Nucleus accumbens (tissue), 56 donors: ENCODE results near the gene ZFP64.
"Not testable (repeated sequence)": the region's sequence is repeated elsewhere in the genome, so short reads cannot be mapped to it uniquely, and the experiment has no call there.

Source experiments
- DNase-seq, 56 donors: peaks; one replicate each; lab custom pipeline; 2025; lab: John Stamatoyannopoulos, UW

ZFP64 gene

DNA sequence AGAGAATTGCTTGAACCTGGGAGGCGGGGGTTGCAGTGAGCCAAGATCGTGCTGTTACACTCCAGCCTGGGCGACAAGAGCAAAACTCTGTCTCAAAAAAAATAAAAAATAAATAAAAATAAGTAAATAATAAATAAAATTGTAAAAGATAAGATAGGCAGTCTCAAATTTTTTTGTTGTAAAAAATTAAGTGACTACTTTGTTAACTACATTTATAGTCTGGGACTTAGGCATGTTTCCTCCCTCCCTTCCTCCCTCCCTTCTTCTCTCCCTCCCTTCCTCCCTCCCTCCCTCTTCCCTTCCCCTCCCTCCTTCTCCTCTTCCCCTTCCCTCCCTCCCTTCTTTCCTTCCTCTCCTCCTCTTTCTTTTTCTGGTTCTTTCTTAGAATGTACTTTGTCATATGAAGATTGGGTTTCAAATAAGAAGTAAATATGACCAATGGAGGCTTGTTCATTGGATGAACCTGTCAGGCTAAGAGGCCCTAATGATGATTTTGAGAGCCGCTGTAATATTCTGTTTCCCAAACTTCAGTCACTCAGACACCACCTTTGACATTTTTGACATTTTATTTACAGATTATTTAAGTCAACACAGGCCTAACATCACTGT is 24.2 kb downstream of the ZFP64 start:
- no peak for DNase-seq

DNA sequence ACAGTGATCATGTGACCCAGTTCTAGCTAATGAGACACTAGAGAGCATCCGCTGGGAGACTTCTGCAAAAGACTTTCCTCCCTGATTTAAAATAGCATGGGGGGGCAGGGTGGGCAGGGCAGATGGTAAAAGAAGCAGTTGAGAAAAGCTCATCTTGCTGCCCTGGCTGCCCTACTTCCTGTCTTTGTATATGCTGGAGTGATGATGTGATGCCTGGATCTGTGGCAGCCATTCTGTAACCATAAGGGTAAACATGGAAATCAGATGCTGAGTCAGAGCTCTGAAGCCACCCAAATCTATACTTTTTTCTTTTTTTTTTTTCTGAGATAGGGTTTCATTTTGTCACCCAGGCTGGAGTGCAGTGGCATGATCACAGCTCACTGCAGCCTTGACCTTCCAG is 25.4 kb downstream of the ZFP64 start:
- no peak for DNase-seq

DNA sequence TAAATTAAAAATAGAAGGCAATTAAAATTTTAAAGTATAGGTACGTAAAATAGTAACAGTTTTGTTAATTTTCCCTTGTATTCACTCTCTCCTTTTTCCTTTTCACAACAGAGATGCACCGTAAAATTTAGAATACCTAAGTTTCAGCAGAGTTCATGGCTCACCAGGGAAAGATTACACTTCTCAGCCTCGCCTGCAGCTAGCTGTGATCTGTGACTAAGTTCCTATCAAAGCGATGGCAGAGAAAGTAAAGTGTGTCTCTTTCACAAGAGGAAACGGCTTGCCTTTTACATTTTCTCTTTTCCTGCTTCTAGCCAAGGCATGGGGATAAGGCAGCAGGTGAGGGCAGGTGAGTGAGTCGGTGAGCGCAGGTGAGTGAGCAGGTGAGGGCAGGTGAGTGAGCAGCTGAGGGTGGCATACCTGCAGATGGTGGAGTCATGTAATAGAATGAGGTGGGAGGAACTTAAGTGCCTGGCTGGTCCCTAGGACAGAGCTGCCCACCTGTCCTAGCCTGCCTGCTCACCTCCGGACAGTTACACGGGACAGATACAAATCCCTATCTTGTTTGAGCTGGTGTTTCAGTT is 30.9 kb downstream of the ZFP64 start:
- DNase-seq, result no peak

DNA sequence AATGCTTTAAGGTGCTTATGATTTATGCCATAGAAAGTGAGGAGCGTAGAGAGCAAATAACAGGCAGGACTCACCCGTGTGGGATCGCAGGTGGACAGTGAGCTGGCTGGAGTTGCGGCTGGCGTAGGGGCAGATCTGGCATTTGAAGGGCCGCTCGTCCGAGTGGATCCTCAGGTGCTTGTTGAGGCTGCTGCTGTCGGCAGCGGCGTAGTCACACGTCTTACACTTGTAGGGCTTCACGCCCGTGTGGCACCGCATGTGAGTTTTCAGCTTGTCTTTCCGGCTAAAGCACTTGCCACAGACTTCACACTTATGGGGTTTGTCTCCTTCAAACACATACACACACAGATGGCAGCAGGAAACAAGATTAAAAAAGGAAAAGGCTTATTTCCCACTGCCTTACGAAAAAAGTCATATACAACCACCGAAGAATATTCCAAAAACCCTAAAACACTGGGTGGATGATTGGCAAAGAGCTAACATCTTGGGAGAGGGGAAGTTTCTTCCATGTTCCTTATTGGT is 31.5 kb downstream of the ZFP64 start:
- DNase-seq, result no peak

DNA sequence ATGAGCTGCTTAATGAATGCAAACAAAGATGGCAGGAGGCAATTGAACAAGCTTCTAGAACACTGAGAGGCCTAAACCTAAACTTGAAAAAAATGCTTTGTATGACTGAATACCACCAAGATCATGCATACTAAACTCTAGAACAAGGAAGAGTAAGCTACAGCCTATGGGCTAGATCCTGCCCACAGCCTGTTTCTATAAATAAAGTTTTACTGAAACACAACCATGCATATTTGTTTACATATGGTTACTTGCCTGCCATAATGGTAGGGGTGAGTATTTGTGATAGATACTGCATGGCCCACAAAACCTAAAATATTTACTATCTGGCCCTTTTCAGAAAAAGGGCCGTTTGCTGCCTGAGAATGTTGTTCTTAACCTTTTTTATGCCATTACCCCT is 37.0 kb downstream of the ZFP64 start:
- no peak for DNase-seq

DNA sequence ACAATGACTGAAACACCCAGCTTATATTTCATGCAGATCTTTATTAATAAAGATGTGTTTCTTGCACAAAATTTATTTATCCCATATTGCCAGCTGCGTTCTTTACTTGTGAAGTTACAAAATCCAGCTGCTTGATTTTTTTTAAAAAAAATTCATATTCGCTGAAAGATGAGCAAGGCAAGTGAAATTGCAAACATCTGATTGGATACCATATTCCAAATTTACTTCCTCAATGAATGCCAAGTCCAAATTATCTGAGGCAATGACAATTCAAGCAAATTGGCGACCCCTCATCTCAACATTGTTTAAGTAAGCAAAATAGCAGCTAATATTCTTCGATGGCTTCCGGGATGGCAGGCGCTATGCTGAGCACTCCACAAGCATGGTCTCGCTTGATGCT is 37.7 kb downstream of the ZFP64 start:
- no peak for DNase-seq

DNA sequence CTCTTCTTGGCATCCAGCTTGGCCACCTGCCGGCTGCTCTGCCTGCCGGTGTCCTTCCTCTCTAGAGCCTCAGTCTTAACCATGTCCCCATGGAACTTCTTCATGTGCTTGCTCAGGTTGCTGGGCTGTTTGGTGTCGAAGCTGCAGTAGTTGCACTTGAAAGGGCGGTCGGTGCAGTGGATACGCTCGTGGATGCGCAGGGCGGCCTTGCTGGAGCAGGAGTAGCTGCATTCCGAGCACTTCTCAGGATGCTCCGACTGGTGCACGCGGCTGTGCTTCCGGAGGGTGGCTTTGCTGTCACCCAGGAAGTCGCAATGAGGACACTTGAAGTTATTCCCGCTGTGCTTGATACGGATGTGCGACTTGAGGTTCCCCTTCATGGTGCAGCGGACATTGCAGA is 38.7 kb downstream of the ZFP64 start:
- no peak for DNase-seq

DNA sequence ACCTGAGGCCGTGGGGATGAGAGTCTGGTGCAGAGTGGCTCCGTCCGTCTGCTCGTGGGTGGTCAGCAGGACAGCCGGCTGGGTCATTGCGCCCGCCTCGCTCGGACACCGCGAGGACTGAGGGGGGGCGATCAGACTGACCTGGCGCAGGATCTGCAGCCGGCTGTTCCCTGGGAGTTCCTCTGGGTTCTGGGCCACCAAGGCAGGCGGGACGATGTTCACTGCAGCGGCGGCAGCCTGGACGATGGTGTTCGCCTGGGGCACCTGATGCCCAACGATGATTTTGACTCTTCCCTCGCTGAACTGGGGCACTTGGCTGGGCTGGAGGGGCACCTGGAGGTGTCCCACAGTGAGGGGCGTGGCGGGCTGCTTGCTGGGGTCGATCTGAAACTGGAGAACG is 39.2 kb downstream of the ZFP64 start:
- no peak for DNase-seq

DNA sequence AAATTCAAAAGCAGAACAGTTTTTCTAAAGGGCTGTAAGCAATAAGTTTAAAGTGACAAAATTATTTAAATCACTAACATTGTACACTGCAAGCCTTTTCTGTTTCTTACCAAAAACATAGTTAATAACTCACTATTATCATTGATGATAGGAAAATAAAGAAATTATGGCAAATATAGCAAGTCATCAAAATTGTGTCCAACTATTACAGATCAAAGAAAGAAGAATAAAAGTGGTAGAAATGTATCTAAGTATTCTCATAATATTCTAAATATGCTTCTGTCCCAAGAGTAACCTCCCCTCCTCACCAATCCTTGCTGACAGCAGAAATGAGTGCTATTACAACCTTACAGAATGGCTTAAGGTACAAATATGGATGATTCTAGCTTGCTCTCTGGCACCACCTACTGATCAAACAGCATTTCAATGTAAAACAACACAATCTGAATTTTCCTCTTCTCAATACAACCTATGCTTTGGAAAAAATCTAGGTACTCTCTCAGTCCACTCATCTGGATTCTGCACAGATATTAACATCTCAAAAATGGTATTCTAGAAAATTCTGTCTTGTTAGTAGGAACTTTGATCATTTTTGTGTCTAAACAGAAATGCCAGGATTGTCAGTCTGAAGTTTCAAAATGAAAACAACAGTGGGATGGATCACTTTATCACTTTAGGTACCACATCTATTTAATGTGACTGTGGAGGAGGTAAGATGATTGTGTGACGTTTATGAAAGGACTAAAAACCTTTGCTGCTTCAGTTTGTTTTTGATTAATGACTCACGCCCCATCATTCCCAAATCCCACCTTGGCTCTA is 40.9 kb downstream of the ZFP64 start:
- peak in 3 of 56 donors; percentile 10 to 29 (median 28) for DNase-seq

DNA sequence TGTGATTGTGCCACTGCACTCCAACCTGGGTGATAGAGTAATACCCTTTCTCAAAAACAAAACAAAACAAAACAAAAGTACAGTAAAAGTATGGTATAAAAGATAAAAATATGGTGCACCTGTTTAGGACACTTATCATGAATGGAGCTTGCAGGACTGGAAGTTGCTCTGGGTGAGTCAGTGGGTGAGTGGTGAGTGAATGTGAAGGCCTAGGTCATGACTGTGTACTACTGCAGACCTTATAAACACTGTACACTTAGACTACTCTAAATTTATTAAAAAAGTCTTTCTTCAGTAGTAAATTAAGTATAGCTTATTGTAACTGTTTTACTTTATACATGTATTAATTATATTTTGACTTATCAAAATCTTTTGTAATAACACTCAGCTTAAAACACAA is 46.0 kb downstream of the ZFP64 start:
- no peak for DNase-seq

DNA sequence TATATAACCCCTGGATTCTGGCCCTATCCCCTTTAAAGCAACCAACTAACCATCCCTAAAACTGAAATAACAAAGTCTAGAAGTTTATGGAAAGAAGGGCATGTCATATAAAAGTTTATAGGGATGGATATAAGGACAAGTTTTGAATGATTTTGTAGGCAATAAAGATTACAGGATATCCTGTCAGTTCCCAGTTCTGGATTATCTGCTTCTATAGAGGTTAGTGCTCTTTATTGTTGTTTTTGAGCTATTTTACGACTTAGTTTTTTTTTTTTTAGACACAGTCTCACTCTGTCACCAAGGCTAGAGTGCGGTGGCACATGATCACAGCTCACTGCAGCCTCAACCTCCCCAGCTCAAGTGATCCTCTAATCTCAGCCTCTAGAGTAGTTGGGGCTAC is 48.3 kb downstream of the ZFP64 start:
- DNase-seq, result no peak

DNA sequence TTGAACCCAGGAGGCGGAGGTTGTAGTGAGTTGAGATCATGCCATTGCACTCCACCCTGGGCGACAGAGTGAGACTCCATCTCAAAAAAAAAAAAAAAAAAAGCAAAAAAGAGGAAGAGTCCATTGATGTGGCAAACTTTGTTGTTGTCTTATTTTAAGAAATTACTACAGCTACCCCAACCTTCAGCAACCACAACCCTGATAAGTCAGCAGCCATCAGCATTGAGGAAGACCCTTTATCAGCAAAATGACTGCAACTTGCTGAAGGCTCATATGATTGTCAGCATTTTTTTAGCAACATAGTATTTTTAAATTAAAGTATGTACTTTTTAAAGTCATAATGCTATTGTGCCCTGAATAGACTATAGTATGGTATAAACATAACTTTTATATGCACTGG is 48.8 kb downstream of the ZFP64 start:
- DNase-seq, result no peak

DNA sequence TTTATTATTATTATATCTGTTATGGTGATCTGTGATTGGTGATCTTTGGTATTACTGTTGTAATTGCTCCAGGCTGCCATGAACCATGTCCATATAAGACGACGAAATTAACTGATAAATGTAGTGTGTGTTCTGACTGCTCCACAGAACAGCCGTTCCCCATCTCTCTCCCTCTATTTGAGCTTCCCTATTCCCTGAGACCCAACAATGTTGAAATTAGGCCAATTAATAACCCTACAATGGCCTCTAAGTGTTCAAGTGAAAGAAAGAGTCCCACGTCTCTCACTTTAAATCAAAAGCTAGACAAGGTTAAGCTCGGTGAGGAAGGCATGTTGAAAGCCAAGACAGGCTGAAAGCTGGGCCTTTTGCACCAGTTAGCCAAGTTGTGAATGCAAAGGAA is 51.6 kb downstream of the ZFP64 start:
- no peak for DNase-seq

DNA sequence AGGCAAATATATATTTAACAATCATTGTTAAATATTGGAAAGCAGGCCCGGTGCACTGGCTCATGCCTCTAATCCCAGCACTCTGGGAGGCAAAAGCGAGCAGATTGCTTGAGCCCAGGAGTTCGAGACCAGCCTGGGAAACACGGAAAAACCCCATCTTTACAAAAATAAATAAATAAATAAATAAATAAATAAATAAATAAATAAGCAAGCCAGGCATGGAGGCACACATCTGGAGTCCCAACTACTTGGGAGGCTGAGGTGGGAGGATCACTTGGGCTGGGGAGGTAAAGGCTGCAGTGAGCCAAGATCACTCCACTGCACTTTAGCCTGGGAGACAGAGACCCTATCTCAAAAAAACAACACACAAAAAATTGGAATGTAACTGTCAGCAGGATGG is 53.7 kb downstream of the ZFP64 start:
- DNase-seq, result no peak

DNA sequence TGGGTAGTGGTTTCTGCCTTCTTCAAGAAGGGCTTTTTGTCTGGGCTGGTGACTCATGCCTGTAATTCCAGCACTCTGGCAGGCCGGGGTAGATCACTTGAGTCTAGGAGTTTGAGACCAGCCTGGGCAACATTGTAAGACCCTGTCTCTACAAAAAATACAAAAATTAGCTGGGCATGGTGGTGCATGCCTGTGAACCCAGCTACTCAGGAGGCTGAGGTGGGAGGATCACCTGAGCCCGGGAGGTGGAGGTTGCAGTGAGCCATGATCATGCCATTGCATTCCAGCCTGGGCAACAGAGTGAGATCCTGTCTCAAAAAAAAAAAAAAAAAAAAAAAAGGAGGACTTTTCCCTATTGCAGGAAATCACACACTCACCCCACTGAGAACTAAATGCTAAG is 57.9 kb downstream of the ZFP64 start:
- DNase-seq, result not testable (repeated sequence)

DNA sequence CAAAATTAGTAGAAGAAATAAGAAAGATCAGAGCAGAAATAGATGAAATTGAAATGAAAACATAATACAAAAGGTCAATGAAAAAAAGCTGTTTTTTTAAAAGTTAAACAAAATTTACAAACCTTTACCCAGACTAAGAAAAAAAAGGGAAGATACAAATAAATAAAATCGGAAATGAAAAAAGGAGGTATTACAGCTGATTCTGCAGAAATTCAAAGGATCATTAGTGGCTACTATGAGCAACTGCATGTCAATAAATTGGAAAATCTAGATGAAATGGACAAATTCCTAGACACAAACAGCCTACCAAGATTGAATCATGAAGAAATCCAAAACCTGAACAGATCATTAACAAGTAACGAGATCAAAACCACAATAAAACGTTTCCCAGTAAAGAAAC is 59.2 kb downstream of the ZFP64 start:
- DNase-seq, result no peak

DNA sequence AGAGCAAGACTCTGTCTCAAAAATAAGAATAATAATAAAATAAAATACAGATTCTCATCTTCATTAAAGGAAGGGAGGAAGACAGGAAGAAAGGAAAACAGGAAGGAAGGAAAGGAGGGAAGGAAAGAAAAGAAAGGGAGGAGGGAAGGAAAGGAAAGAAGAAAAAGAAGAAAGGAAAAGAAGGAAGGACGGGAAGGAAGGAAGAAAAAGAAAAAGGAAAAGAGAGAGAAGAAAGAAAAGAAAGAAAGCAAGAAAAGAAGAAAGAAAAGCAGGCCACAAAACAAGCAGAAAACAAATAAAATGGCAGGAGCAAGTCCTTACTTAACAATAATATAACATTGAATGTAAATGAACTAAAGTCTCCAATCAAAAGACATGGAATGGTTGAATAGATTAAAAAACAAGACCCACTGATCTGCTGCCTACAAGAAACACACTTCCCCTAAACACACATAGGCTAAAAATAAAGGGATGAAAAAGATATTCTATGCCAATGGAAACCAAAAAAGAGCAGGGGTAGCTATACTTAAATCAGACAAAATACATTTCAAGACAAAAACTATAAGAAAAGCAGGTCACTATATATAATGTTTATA is 60.4 kb downstream of the ZFP64 start:
- DNase-seq, result no peak

DNA sequence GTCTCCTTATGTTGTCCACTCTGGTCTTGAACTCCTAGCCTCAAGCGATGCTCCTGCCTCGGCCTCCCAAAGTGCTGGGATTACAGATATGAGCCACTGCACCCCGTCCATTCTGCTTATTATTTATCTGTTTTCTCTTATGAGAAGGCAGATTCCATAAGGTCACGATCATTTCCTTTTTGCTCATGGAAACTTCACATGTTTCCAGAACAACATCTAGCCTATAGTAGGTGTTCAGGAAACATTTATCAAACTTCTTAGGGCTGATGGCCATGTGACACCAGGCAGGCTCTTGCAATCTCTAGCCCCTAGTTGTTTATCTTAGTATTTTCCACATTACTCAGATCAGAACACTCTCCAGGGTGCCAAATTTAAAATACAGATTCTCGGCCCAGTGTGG is 61.2 kb downstream of the ZFP64 start:
- no peak for DNase-seq

DNA sequence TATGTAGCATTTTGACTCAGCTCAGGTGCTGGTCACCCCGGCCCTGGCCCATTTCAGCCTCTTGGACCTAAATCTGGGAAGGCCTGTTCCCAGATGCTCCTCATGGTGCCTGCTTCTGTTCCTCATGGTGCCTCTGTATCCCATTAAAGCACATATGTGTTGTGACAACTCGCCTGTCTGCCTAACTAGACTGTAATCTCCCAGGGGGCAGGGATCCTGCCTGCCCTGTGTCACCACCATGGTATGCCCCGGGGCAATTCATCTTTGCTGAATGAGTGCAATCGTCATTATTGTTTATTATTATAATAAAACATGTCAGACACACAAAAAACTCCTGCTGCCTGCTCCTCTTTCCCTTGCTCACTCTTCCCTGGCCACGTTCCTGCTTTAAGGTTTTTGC is 62.0 kb downstream of the ZFP64 start:
- DNase-seq, result no peak

DNA sequence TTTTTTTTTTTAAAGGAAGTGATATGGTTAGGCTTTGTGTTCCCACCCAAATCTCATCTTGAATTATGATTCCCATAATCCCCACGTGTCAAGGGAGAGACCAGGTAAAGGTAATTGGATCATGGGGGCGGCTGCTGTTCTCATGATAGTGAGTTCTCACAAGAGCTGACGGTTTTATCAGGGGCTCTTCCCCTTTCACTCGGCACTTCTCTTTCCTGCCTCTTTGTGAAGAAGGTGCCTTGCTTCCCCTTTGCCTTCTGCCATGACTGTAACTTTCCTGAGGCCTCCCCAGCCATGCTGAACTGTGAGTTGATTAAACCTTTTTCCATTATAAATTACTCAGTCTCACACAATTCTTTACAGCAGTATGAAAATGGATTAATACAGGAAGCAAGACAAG is 64.3 kb downstream of the ZFP64 start:
- DNase-seq, result no peak

DNA sequence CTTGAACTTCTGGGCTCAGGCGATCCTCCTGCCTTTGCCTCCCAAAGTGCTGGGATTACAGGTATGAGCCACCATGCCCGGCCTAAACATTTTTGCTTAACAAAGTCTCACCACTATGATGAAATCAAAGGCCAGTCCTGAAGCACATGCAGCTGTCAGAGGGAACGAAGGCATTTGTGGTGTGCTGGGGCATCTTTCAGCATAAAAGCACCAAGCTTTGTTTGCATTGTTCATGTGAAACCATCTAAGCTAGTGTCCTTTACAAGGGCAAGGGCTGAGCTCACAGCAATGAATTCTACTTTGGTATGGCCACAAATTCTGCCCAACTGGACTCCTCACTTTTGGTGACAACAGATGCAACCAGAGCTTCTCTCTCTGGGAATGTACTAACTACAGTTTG is 66.8 kb downstream of the ZFP64 start:
- DNase-seq, result no peak

DNA sequence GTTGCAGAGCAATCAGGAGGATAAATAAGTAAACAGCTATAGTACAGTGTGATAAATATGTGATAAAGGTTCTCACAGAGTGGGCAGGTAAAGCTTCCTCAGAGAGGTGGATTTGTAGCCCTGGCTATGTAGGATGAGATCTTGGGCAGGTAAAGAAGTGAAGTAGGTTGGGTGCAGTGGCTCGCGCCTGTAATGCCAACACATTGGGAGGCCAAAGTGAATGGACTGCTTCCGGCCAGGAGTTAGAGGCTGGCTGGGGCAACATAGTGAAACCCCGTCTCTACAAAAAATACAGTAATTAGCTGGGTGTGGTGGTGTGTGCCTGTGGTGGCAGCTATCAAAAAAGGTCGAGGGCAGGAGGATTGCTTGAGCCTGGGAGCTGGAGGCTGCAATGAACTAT is 72.9 kb downstream of the ZFP64 start:
- no peak for DNase-seq
